GM21447 (cell line): ENCODE measurements around the gene SEC14L5.
"Not testable (repeated sequence)": the region's sequence is repeated elsewhere in the genome, so short reads cannot be mapped to it uniquely, and the experiment has no call there.

Experiments
- ATAC-seq: cut with Tn5 transposase; IDR thresholded peaks from one replicate; pipeline ENCODE4 v1.9.1; 2021; ENCODE audit not compliant: unreplicated experiment

SEC14L5 gene

DNA sequence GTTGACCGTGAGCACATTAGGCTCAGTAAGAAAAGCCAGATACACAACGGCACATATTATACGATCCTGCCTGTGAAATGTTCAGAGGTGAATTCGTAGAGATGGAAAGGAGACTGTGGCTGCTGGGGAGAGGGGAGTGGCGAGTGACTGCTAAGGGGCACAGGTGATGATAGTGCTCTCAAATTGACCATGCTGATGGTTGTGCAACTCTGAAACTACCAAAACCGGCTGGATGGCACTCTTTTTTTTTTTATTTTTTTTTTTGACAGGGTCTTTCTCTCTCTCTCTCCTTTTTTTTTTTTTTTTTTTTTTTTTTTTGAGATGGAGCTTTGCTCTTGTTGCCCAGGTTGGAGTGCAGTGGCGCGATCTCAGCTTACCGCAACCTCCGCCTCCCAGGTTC lies 8.1 kb upstream of the SEC14L5 start:
- ATAC-seq, result no peak

DNA sequence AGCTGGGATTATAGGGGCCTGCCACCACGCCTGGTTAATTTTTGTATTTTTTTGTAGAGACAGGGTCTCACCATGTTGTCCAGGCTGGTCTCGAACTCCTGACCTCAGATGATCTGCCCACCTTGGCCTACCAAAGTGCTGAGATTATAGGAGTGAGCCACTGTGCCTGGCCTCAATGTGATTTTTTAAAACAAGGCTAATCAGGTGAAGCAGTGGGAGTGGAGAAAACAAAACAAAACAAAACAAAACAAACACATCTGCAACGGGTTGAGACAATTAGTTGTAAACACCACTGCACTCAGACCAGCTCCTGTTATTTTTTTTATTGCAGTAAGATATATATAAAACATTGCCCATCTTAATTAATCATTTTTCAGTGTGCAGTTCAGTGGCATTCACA lies 6.5 kb upstream of the SEC14L5 start:
- not testable (repeated sequence) for ATAC-seq

DNA sequence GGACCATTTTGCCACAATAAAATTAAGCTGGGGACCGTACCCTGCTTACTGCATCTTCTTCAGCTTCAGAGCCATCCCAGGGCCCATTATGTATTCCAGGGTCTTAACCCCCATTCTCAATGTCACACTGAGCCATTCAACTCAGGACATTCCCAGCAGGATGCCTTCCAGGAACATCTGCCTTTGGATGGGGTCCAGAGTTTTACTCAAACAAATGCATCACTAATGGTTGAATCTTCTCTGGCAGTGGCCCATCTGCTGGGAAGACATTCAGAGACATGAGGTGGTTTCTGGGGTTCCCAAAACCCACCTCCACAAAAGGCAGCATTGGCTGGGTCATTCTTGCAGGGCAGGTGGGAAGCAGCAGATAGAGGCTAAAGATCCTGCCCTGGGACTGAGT lies 3.4 kb upstream of the SEC14L5 start:
- no peak for ATAC-seq

DNA sequence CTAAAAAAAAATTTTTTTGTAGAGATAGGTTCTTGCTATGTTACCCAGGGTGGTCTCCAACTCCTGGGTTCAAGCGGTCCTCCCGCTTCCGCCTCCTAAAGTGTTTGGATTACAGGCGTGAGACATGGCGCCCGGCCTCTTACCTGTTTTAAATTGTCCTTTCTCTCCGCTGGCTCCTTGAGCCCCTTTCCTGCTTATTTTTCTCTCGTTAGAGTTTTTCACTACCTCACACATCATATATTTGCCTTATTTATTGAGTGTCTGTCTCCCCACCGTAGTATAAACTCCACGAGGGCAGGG lies 760 bp upstream of the SEC14L5 start:
- no peak for ATAC-seq

DNA sequence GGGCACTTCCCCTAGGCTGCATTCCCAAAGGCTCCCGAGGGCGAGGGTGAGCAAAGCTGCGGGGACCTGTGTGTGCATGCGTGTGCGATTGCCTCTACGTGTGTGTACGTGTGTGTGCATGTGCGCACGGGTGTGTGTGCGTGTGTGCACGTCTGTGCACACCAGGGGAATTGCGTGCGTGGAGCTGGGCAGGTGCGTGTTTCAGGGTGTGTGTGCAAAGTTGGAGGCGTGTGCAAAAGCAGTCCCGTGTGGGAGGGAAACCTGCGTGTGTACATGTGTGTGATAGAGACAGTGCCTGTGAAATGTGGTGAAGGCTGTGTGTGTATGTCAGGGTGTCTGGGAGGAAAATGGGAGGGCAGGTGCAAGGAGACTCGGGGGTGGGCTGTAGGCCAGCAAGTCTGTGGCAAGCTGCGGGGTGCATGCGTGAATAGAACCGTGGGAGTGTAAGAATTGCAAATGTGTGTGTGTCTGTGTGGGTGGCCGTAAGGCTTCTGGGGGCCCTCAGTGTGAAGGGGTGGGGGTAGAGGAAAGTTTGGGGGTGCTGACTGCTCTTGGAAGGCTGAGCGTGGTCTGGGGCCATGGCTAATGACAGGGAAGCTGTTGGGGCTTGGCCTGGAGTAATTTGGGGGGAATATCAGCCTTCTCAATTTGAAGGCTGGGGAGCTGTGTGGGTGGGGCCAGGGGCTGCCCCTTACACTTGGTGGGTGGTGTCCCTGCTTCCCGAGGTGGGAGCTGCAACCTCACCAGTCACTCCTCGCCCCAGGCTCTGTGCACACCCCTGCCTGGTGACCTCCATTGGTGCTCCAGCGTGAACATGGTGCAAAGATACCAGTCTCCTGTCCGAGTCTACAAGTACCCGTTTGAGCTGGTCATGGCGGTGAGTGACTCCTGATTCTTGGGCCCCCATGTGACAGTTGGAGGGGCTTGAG lies 644 bp downstream of the SEC14L5 start:
- no peak for ATAC-seq

DNA sequence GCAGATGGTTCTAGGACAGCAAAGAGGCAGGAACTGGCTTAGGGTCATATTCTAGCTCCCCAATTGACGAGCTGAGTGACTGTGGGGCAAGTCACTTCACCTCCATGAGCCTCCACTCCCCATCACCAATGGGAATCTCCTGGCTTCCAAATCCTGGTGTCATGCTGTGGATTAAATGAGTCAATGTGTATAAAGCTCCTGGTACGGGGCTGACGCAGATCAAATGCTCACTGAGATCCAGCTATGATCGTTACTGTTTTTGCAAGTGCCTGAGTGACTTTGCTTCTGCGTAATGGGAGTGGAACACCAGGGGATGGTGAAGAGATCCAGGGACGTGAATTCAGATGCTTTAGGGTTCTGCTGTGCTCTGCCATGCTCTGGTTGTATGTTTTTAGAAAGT lies 2.4 kb downstream of the SEC14L5 start:
- no peak for ATAC-seq

DNA sequence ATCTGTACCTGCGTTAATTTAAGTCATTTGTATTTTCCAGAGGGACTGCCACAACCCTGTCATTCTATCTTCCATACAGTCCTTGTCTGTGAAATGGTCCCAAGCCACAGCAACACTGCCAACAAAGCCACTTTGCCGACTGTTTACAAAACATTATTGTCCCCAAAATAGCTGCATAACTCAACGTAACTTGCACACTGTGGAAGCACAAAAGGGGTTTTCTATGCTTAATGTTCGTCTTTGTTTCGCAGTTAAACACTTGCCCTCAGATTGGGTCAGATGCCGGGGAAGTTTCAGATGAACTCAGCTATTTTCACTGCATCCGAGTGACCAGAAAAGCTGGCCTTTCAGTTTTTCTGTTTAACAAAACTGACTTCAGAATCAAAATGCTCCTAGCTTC lies 4.6 kb downstream of the SEC14L5 start:
- ATAC-seq, result no peak

DNA sequence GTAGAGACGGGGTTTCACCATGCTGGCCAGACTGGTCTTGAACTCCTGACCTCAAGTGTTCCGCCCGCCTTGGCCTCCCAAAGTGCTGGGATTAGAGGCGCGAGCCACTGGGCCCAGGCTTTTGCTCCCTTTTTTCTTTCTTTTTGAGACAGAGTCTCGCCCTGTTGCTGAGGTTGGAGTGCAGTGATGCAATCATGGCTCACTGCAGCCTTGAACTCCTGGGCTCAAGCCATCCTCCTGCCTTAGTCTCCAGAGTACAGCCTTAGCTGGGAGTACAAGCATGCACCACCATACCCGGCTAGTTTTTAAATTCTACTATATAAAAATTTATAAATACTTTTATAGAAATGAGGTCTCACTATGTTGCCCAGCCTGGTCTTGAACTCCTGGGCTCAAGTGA lies 5.4 kb downstream of the SEC14L5 start:
- ATAC-seq, result not testable (repeated sequence)

DNA sequence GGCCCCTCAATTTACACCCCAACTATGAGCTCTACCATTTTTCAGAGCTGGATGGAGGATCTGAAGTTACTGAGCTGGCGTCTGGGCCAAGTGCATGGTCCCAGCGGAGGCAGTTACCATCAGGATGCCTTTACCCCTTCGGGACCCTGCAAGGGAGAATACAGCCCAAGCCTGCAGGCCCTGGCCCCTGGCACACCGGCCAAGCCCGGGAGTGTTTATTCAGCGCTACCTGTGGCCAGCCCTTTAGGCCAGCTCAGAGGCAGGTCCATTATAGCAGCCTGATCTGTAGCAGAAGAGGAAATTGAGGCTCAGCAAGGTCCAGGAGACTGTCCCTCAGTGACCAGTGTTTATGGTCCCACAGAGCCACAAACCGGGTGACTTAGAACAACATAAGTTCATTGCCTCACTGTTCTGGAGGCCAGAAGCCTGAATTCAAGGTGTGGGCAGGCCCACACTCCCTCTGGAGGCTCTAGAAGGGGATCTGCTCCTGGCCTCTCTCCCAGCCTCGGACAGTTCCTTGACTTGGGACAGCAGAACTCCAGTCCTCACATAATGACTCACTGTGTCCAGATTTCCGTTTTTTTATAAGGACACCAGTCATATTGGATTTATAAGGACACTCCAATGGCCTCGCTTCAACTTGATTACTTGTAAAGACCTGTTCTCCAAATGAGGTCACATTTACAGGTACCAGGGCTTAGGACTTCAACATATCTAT lies 8.8 kb downstream of the SEC14L5 start:
- ATAC-seq, result no peak

DNA sequence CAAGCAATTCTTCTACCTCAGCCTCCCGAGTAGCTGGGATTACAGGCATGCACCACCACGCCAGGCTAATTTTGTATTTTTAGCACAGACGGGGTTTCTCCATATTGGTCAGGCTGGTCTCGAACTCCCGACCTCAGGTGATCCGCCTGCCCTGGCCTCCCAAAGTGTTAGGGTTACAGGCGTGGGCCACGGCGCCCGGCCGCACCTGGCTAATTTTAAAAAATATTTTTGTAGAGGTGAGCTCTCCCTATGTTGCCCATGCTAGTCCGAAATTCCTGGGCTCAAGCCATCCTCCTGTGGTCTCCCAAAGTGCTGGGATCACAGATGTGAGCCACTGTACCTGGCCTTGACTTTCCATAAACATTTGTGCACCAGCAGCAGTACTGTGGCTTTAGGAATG lies 10.1 kb downstream of the SEC14L5 start:
- not testable (repeated sequence) for ATAC-seq

DNA sequence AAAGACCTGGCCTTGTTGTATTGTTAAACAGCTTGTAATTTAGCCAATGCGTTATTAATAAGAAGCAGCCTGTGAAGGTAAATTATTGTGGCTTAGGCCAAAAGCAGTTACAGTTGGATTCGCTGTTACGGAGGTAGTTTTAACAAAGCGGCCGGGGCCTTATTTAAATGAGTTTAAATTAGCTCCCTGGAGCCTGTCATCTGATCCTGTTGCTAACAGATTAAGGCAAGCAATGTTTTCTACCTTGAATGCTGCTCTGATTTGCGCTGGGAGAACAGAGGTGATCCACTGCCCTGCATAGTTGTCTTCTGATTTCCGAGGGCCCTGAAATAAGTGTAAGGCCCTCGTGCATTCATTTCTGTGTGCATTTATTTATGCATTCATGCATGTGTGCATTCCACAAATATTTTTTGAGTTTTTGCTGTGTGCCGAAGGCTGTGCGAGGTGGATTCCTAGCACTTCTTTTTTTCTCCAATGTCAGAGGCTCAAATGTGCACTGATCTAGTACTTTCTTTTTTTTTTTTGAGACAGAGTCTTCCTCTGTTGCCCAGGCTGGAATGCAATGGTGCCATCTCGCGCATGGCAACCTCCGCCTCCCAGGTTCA lies 10.9 kb downstream of the SEC14L5 start:
- ATAC-seq, result no peak

DNA sequence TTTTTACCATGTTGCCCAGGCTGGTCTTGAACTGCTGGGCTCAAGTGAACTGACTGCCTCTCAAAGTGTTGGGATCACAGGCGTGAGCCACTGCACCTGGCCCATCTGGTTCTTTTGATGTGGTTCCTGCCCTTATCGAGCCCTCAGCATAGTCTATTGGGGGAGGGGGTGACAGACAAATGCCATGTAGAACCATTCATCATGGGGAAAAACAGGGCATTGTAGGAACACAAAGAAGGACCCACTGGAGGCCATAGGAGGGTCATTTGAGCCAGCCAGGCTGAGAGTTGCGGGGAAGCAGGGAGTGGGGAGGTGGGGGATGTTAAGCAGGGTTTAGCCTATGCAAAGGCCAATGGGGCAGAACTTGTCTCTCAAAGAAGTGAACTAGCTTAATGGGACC lies 11.9 kb downstream of the SEC14L5 start:
- ATAC-seq, result no peak

DNA sequence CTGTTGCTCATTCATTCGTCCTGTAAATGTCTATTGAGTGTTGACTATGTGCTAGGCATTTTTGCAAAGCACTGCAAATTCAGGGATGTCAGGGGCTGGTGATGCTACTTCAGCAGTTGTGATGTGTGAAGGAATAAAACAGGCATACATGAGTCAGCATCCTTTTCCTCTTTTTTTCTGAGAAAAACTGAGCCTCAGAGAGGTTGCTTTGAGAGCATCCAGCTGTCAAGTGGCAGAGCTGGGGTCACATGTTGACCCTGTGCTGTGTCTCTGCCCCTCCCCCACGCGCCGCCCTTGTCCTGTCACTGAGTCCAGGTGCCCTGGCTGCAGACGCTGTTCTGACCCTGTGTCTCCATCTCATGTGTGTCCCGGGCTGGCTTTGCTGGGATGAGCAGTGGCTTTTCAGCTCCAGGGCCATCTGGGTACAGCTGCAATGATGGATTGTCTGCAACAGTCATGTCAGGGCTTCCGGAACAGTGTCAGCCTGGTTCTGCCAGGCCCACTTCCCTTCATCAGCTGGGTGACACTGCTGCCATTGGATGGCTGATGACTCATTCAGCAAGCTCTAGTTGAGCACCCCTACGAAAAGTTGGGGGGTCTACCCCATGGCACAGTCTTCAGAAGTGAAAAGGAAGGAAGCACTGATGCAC lies 14.9 kb downstream of the SEC14L5 start:
- ATAC-seq, result no peak

DNA sequence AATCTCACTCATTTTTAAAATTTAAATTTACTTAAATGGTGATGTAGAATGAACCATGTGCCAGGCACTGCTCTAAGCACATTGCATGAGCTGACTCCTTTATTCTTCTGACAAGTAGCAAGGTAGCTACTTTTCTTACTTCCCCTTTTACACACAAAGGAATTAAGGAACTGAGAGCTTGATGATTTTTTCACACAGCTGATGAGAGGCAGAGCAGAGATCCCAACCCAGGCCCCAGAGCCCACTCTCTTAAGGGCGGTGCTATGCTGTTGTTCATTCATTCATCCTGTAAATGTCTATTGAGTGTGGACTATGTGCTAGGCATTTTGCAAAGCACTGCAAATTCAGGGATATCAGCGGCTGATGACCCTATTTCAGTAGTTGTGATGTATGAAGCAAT lies 17.9 kb downstream of the SEC14L5 start:
- peak; percentile 96 for ATAC-seq

DNA sequence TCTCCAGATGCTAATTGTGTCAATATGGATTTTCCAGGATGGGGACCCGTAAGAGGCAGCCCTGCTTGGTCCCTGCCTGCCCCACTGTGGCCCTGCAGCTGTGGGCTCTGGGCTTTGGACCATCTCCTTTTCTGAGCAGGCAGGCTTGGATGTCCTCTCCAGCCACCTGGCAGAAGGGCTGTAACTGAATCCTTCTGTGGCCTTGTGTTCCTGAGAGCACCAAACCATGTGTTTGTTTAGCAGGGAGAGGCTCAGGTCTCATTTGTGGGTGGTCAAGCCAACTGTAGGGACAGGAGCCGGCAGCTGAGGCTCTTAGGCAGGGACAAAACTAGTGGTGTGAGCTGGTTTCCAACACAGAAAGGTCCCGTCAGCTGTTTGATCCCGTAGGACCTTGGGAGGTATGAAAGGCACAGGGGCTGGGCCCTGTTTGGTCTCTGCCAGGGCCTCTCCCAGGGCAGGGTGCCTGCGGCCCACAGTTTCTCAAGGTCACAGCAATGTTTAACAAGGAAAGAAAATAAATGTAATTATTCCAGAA lies 18.5 kb downstream of the SEC14L5 start:
- no peak for ATAC-seq

DNA sequence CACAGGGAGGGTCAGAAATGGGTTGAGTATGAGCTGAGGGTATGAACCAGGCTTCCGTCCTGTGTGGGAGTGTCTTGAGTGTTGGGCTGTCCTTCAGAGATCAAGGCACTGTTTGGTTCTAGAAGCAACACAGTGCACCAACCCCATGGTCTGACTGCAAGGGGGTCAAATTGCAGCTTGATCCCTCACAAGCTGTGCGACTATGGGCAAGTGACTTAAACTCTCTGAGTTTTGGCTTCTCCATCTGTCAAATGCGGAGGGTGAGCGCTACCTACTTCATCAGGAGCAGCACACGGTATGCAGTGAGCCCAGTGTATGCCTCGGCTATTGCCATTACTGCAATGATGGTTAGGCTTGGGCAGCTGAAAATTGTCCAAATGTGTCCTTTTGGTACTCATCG lies 21.0 kb downstream of the SEC14L5 start:
- no peak for ATAC-seq

DNA sequence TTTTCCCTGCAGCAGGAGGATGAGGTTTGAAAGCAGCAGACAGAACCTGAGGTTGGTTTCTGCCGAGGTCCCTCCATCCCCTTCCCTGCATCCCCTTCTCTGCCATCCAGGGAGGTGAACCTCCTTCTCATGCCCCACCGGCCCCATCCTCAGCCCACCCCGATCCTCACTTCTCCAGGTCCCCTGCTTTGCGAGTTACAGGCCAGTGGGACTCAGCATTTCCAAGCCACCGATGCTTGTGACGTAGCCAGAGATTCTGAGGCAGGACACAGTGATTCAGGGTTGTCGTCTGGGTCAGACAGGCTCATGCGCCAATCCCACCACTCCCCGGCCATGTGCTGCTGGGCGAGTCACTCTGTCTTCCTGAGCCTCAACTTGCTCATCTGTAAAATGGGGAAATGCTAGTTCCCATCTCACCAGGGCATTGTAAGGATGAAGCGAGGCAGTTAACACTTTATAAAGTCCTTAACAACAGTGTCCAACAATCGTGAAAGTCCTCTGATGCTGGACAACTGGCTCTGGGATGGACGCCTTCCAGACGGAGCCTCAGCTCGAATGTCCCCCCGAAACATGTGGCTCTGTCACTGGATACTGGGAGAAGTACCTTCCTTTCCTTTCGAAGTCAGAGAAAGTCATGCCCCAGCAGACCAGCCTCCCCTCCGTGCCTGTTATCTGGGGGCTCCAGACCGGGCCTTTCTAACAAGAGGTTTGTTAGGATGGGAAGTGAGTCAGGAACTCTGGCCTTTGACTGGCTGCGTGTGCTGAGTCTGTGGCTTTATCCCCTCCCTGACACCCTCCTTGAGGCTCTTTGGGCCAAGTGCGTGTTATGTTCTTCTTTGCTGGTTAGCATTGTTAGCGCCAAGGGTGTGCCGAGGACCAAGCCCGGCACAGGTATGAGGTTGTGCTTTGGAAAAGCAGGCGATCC lies 21.9 kb downstream of the SEC14L5 start:
- ATAC-seq, result no peak

DNA sequence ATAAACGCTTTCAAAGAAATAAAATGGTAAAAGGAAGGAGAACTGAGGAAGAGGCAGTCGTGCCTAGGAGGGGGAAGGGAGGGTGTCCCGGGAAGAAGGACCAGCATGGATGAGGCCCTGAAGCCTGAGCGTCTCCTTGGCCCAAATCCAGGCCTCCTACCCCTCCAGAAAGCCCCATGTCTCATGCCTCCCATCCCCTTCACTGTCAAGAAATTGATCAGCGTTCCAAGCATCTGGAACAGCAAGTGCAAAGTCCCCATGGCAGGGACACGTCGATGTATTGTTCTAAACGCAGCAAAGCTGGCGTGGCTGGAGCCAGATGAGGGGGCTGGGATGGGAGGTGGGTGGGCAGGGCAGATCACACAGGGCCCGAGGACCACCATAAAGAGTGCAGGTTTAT lies 22.6 kb downstream of the SEC14L5 start:
- no peak for ATAC-seq

DNA sequence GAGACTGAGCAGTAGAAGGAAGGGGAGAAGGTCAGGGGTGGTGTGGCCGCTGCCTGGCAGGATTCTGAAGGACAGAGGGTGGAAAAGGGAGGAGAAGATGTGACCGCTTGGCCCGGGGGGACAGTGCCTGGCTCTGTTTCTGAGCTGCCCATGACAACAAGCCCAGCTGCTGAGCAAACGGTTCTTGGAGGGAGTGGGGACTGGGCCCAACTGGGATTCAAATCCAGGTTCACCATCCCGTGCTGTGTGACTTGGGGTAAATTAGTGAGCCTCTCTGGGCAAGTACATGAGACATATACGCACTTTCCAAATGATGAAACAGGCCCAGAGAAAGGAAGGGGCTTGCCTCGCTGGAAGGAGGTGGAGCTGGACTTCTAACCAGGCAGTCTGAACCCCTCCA lies 23.3 kb downstream of the SEC14L5 start:
- no peak for ATAC-seq
